T-helper 2 cell treated with Interferon-gamma antibody and Interleukin-4, amounts not matched to agents 100 ng/mL and 5 ng/mL, for 36 hours (primary cell): Measurements from ENCODE around the gene SBF2. TPM values are rescaled to one million over a fixed set of nuclear protein-coding genes. Genes with fewer than 3 reads are reported as not detected.

Source experiments
- intact Hi-C: fragments of 100-400 bp; cut with micrococcal nuclease; formaldehyde crosslinking; loops from one replicate; pipeline ENCODE4 v1.15.1; 2023
- total RNA-seq: library from RNA; stranded (reverse); gene quantifications from 2 replicates; pipeline ENCODE4 v1.2.3, GENCODE V29; 2022

The SBF2 gene
- total RNA-seq, 1 donor from 2014 or later = 1.8 TPM

- intact Hi-C loops = no loop called here
These were observed 24.4 kb upstream of the SBF2 start for GRCh38 chr11:10318527-10318802.

- intact Hi-C loops = no loop called here
These were observed 23.9 kb upstream of the SBF2 start for GRCh38 chr11:10317776-10318526.

- intact Hi-C loops = no loop called here
These were observed 23.2 kb upstream of the SBF2 start for GRCh38 chr11:10317151-10317755.

- intact Hi-C loops = no loop called here
These were observed 21.1 kb upstream of the SBF2 start for GRCh38 chr11:10315083-10315482.

- intact Hi-C loops = no loop called here
These were observed 20.4 kb upstream of the SBF2 start for GRCh38 chr11:10314199-10315072.

GRCh38 chr11:10311802-10312201, 17.8 kb upstream of the SBF2 start:
- intact Hi-C loops = no loop called here

GRCh38 chr11:10310301-10310841, 16.4 kb upstream of the SBF2 start:
- intact Hi-C loops = no loop called here

GRCh38 chr11:10309163-10310093, 15.4 kb upstream of the SBF2 start:
- intact Hi-C loops = loop anchor here (5.0 to 10.0 kb wide), 7 partner anchors 148 to 1045 kb away; partner anchors contain the start of genes AMPD3, DENND5A and RNF141

- intact Hi-C loops = loop anchor here (1.0 to 10.0 kb wide), 9 partner anchors 15 to 1044 kb away; partner anchors contain the start of genes AMPD3, DENND5A and RNF141
These were observed 14.4 kb upstream of the SBF2 start for GRCh38 chr11:10308201-10308954.

- intact Hi-C loops = loop anchor here (1.0 to 10.0 kb wide), 11 partner anchors 9 to 1043 kb away; partner anchors contain the start of genes AMPD3, DENND5A and RNF141
These were observed 13.6 kb upstream of the SBF2 start for GRCh38 chr11:10307400-10308200.

GRCh38 chr11:10307022-10307399, 13.0 kb upstream of the SBF2 start:
- intact Hi-C loops = loop anchor here (1.0 to 10.0 kb wide), 9 partner anchors 9 to 1042 kb away; partner anchors contain the start of genes AMPD3, DENND5A and RNF141

- intact Hi-C loops = loop anchor here (5.0 to 10.0 kb wide), 7 partner anchors 151 to 1041 kb away; partner anchors contain the start of genes AMPD3, DENND5A and RNF141
These were observed 12.2 kb upstream of the SBF2 start for GRCh38 chr11:10305964-10306918.

GRCh38 chr11:10305262-10305963, 11.4 kb upstream of the SBF2 start:
- intact Hi-C loops = loop anchor here (5.0 to 10.0 kb wide), 7 partner anchors 152 to 1041 kb away; partner anchors contain the start of genes AMPD3, DENND5A and RNF141

GRCh38 chr11:10304495-10305261, 10.7 kb upstream of the SBF2 start, which contains the start of gene ADM:
Gene ADM, plus strand, starts transcription at chr11:10305073. Its CDS starts 628 bp downstream, at chr11:10305701.
- intact Hi-C loops = loop anchor here (5.0 to 10.0 kb wide), 7 partner anchors 153 to 1040 kb away; partner anchors contain the start of genes AMPD3, DENND5A and RNF141

- intact Hi-C loops = loop anchor here (1.0 to 10.0 kb wide), 4 partner anchors 9 to 1039 kb away; partner anchors contain the start of genes DENND5A, EIF4G2 and SBF2
These were observed 9.7 kb upstream of the SBF2 start for GRCh38 chr11:10303558-10304363.
